Effector memory CD4-positive, alpha-beta T cell (primary cell): ENCODE measurements around the gene STX8.

Experiments used
- DNase-seq, 3 donors: peaks; one replicate each; pipeline ENCODE4 v3.0.0-alpha.2; 2020
- H3K27ac ChIP-seq: 2 replicates; pipeline ENCODE4 v1.7.0; 2013; ENCODE audit warnings: mild to moderate bottlenecking, low read length, moderate library complexity; ENCODE audit not compliant: insufficient read depth, poor library complexity, severe bottlenecking
- H3K27me3 ChIP-seq: replicated peaks from 2 replicates; pipeline ENCODE4 v1.7.0; 2013; ENCODE audit warnings: mild to moderate bottlenecking, low read length; ENCODE audit not compliant: insufficient read depth, control insufficient read depth, poor library complexity, severe bottlenecking
- H3K36me3 ChIP-seq: 2 replicates; pipeline ENCODE4 v1.7.0; 2013; ENCODE audit warnings: mild to moderate bottlenecking, low read length, moderate library complexity; ENCODE audit not compliant: control insufficient read depth, insufficient read depth
- H3K4me1 ChIP-seq: 2 replicates; pipeline ENCODE4 v1.7.0; 2013; ENCODE audit warnings: low read length, mild to moderate bottlenecking; ENCODE audit not compliant: control insufficient read depth, insufficient read depth, poor library complexity, severe bottlenecking
- H3K4me3 ChIP-seq: 2 replicates; pipeline ENCODE4 v1.7.0; 2013; ENCODE audit warnings: low read length, low read depth, mild to moderate bottlenecking; ENCODE audit not compliant: insufficient read depth, poor library complexity, severe bottlenecking
- H3K9me3 ChIP-seq: 2 replicates; pipeline ENCODE4 v1.7.0; 2013; ENCODE audit warnings: mild to moderate bottlenecking, low read length, moderate library complexity; ENCODE audit not compliant: control insufficient read depth

Gene STX8

GRCh38 chr17:9236286-9237052 lies 339.2 kb downstream of the STX8 start:
- no peaks in the 10 kb centered on the region for H3K9me3 ChIP-seq
- no peaks in the 10 kb centered on the region for H3K36me3 ChIP-seq

GRCh38 chr17:9235346-9235745 lies 340.3 kb downstream of the STX8 start:
- peaks cover 12% of the 10 kb centered on the region for H3K4me1 ChIP-seq
- H3K4me3 ChIP-seq = no peak overlapping the region
- no peak for DNase-seq
- H3K9me3 ChIP-seq = no peaks in the 10 kb centered on the region
- no peaks in the 10 kb centered on the region for H3K27me3 ChIP-seq
- no peak overlapping the region for H3K27ac ChIP-seq
- H3K36me3 ChIP-seq = no peaks in the 10 kb centered on the region

More at GRCh38 chr17:9236286-9237052, 339.2 kb downstream of the STX8 start:
- DNase-seq = no peak
- no peaks in the 10 kb centered on the region for H3K27me3 ChIP-seq
- H3K4me1 ChIP-seq = peaks cover 18% of the 10 kb centered on the region
- H3K4me3 ChIP-seq = no peak overlapping the region
- no peak overlapping the region for H3K27ac ChIP-seq

GRCh38 chr17:9234389-9234945 lies 341.2 kb downstream of the STX8 start:
- H3K4me1 ChIP-seq = peaks cover 8% of the 10 kb centered on the region
- no peak for DNase-seq

GRCh38 chr17:9233761-9234160 lies 341.9 kb downstream of the STX8 start:
- DNase-seq = no peak
- H3K27me3 ChIP-seq = no peaks in the 10 kb centered on the region
- H3K4me3 ChIP-seq = no peak overlapping the region
- no peak overlapping the region for H3K27ac ChIP-seq
- H3K36me3 ChIP-seq = no peaks in the 10 kb centered on the region
- peaks cover 1% of the 10 kb centered on the region for H3K4me1 ChIP-seq
- no peaks in the 10 kb centered on the region for H3K9me3 ChIP-seq

More at GRCh38 chr17:9234389-9234945, 341.2 kb downstream of the STX8 start:
- Histone ChIP-seq H3K36me3 (no peaks in the 10 kb centered on the region), H3K9me3 (no peaks in the 10 kb centered on the region), H3K27me3 (no peaks in the 10 kb centered on the region), H3K27ac (no peak overlapping the region), H3K4me3 (no peak overlapping the region)

GRCh38 chr17:9233271-9233599 lies 342.4 kb downstream of the STX8 start:
- Histone ChIP-seq H3K4me3 (no peak overlapping the region), H3K27me3 (no peaks in the 10 kb centered on the region), H3K36me3 (no peaks in the 10 kb centered on the region), H3K4me1 (no peaks in the 10 kb centered on the region), H3K27ac (no peak overlapping the region), H3K9me3 (no peaks in the 10 kb centered on the region)
- DNase-seq = no peak

GRCh38 chr17:9232591-9233270 lies 342.9 kb downstream of the STX8 start:
- Histone ChIP-seq H3K27ac (no peak overlapping the region), H3K9me3 (no peaks in the 10 kb centered on the region), H3K4me3 (no peak overlapping the region), H3K36me3 (no peaks in the 10 kb centered on the region), H3K4me1 (no peaks in the 10 kb centered on the region), H3K27me3 (no peaks in the 10 kb centered on the region)
- no peak for DNase-seq

- no peak for DNase-seq
- no peaks in the 10 kb centered on the region for H3K9me3 ChIP-seq
- H3K4me1 ChIP-seq = no peaks in the 10 kb centered on the region
- H3K36me3 ChIP-seq = no peaks in the 10 kb centered on the region
- H3K4me3 ChIP-seq = no peak overlapping the region
- no peak overlapping the region for H3K27ac ChIP-seq
- H3K27me3 ChIP-seq = no peaks in the 10 kb centered on the region
Measured at GRCh38 chr17:9232155-9232475, 343.5 kb downstream of the STX8 start.

- Histone ChIP-seq H3K27ac (no peak overlapping the region), H3K4me3 (no peak overlapping the region), H3K4me1 (peaks cover 4% of the 10 kb centered on the region), H3K9me3 (no peaks in the 10 kb centered on the region), H3K27me3 (no peaks in the 10 kb centered on the region), H3K36me3 (no peaks in the 10 kb centered on the region)
- DNase-seq = no peak
Measured at GRCh38 chr17:9231449-9232154, 344.0 kb downstream of the STX8 start.

- Histone ChIP-seq H3K4me1 (peaks cover 12% of the 10 kb centered on the region), H3K27me3 (no peaks in the 10 kb centered on the region), H3K36me3 (no peaks in the 10 kb centered on the region), H3K27ac (no peak overlapping the region), H3K9me3 (no peaks in the 10 kb centered on the region), H3K4me3 (no peak overlapping the region)
- no peak for DNase-seq
Measured at GRCh38 chr17:9230861-9231260, 344.8 kb downstream of the STX8 start.

- H3K27me3 ChIP-seq = no peaks in the 10 kb centered on the region
- no peak overlapping the region for H3K4me3 ChIP-seq
- no peaks in the 10 kb centered on the region for H3K9me3 ChIP-seq
- no peaks in the 10 kb centered on the region for H3K36me3 ChIP-seq
- DNase-seq = no peak
- H3K4me1 ChIP-seq = peaks cover 16% of the 10 kb centered on the region
- H3K27ac ChIP-seq = no peak overlapping the region
Measured at GRCh38 chr17:9230346-9230745, 345.3 kb downstream of the STX8 start.
